ENCODE data around the gene RASGRF1. TPM values are rescaled to one million over a fixed set of nuclear protein-coding genes. Genes with fewer than 3 reads are reported as not detected.
A peak's percentile ranks its signal among the peaks of the same experiment; 100 is the strongest.
"Not testable (repeated sequence)": the region's sequence is repeated elsewhere in the genome, so short reads cannot be mapped to it uniquely, and the experiment has no call there.

RASGRF1 gene
- total RNA-seq: 1.2 TPM in 1 of 2 replicates, not detected in the other

- DNase-seq (ENCODE audit: low read depth): no peak
These were observed at the start of gene RASGRF1 for GRCh38 chr15:79090487-79091203. Gene RASGRF1, minus strand, starts transcription at chr15:79090780. Its CDS starts 282 bp downstream, at chr15:79090498.

- DNase-seq (ENCODE audit: low read depth): no peak
These were observed 46.0 kb upstream of the RASGRF1 start for GRCh38 chr15:79136434-79137046.

- no peak for DNase-seq (ENCODE audit: low read depth)
These were observed 42.7 kb upstream of the RASGRF1 start for GRCh38 chr15:79133309-79133708.

- DNase-seq (ENCODE audit: low read depth): no peak
These were observed 42.2 kb upstream of the RASGRF1 start for GRCh38 chr15:79132770-79133169.

- no peak for DNase-seq (ENCODE audit: low read depth)
These were observed 41.8 kb upstream of the RASGRF1 start for GRCh38 chr15:79132361-79132760.

GRCh38 chr15:79130535-79131130 is 40.1 kb upstream of the RASGRF1 start:
- DNase-seq (ENCODE audit: low read depth): no peak

GRCh38 chr15:79129235-79129634 is 38.7 kb upstream of the RASGRF1 start:
- DNase-seq (ENCODE audit: low read depth): no peak

GRCh38 chr15:79128556-79128955 is 38.0 kb upstream of the RASGRF1 start:
- no peak for DNase-seq (ENCODE audit: low read depth)

- no peak for DNase-seq (ENCODE audit: low read depth)
These were observed 33.8 kb upstream of the RASGRF1 start for GRCh38 chr15:79124388-79124787.

GRCh38 chr15:79122991-79123390 is 32.4 kb upstream of the RASGRF1 start:
- DNase-seq (ENCODE audit: low read depth): no peak

GRCh38 chr15:79122391-79122790 is 31.8 kb upstream of the RASGRF1 start:
- DNase-seq (ENCODE audit: low read depth): no peak

GRCh38 chr15:79121571-79121970 is 31.0 kb upstream of the RASGRF1 start:
- DNase-seq (ENCODE audit: low read depth): no peak

- no peak for DNase-seq (ENCODE audit: low read depth)
These were observed 27.0 kb upstream of the RASGRF1 start for GRCh38 chr15:79117442-79118204.

- no peak for DNase-seq (ENCODE audit: low read depth)
These were observed 26.2 kb upstream of the RASGRF1 start for GRCh38 chr15:79116771-79117170.

GRCh38 chr15:79115986-79116665 is 25.5 kb upstream of the RASGRF1 start:
- no peak for DNase-seq (ENCODE audit: low read depth)

- DNase-seq (ENCODE audit: low read depth): no peak
These were observed 23.3 kb upstream of the RASGRF1 start for GRCh38 chr15:79113831-79114230.

GRCh38 chr15:79111404-79111803 is 20.8 kb upstream of the RASGRF1 start:
- not testable (repeated sequence) for DNase-seq (ENCODE audit: low read depth)

- DNase-seq (ENCODE audit: low read depth): no peak
These were observed 14.6 kb upstream of the RASGRF1 start for GRCh38 chr15:79105141-79105540.

- no peak for DNase-seq (ENCODE audit: low read depth)
These were observed 12.0 kb upstream of the RASGRF1 start for GRCh38 chr15:79102595-79102994.

- DNase-seq (ENCODE audit: low read depth): peak; percentile 2
These were observed 11.4 kb upstream of the RASGRF1 start for GRCh38 chr15:79101866-79102581.

- no peak for DNase-seq (ENCODE audit: low read depth)
These were observed 9.1 kb upstream of the RASGRF1 start for GRCh38 chr15:79099692-79100091.
